ENCODE measurements around the gene IRAK4. TPM values are rescaled to one million over a fixed set of nuclear protein-coding genes. Genes with fewer than 3 reads are reported as not detected.

Gene IRAK4
- polyA plus RNA-seq, 2 of the 4 experiments (the other 2 are of a cell fraction): 7.1 to 18.4 TPM

GRCh38 chr12:43797561-43798217, 38.9 kb downstream of the IRAK4 start:
- whole genome bisulfite sequencing (ENCODE audit: missing lambda C conversion rate): 88% methylated on average over 4 of the region's 4 CpGs
- Histone ChIP-seq H3K4me3 (no peak overlapping the region), H3K4me2 (no peak overlapping the region), H3K27ac (no peak overlapping the region), H3K9me3 (no peaks in the 10 kb centered on the region), H3K4me1 (peaks cover 13% of the 10 kb centered on the region)
- TF ChIP-seq EHF (CRISPR knock-in tag; IDR thresholded peaks at IDR 0.05) (no peak), TFCP2L1 (CRISPR knock-in tag; IDR thresholded peaks at IDR 0.05) (no peak), EP300 (IDR thresholded peaks at IDR 0.05) (no peak), JUNB (IDR thresholded peaks at IDR 0.05) (no peak), HMGXB4 (CRISPR knock-in tag; IDR thresholded peaks at IDR 0.05; ENCODE audit: borderline replicate concordance) (no peak)
- ATAC-seq (no peak), DNase-seq (ENCODE audit: low read depth in 1 of 2, low spot score in 1 of 2) (no peak), FAIRE-seq (no peak)
- ChIA-PET CTCF (interaction anchor here (1.7 kb wide), 1 partner anchor 8 kb away, joined by 5 read pairs; the partner anchor contains the start of gene TWF1), POLR2A (interaction anchor here (2.6 kb wide), 1 partner anchor 8 kb away, joined by 10 read pairs; the partner anchor contains the start of gene TWF1)

GRCh38 chr12:43805149-43805859, 46.6 kb downstream of the IRAK4 start:
- Histone ChIP-seq H3K9me3 (no peaks in the 10 kb centered on the region), H3K4me1 (peaks cover 22% of the 10 kb centered on the region; the same call in 2 of the 3 replicates), H3K27ac (peak overlapping the region; percentile 92 to 99), H3K4me3 (peak overlapping the region; percentile 85), H3K4me2 (peak overlapping the region; percentile 88)
- peak; percentile 11 to 31; a peak in 4 of 6 replicates for ATAC-seq
- TF ChIP-seq HOXB13 (CRISPR knock-in tag; IDR thresholded peaks at IDR 0.05; ENCODE audit: low read depth): no peak
- TF ChIP-seq EHMT2 (IDR thresholded peaks at IDR 0.05; ENCODE audit: low read depth): no peak
- 9% methylated on average over 20 of the region's 20 CpGs for WGBS (ENCODE audit: missing lambda C conversion rate)
- ChIA-PET POLR2A (interaction anchor here (0.7 to 2.8 kb wide), 21 partner anchors 8 to 77 kb away, joined by 3 to 34 read pairs (median 4); partner anchors contain the start of genes IRAK4, PUS7L and TMEM117), CTCF (interaction anchor here (0.6 to 3.7 kb wide), 10 partner anchors 8 to 154 kb away, joined by 3 to 14 read pairs (median 4); partner anchors contain the start of genes IRAK4 and PUS7L)
- DNase-seq (ENCODE audit: low read depth in 1 of 2, low spot score in 1 of 2): peak; percentile 5 to 17
- no peak for FAIRE-seq

- H3K4me2 ChIP-seq: peak within 1 kb of the TSS; percentile 93
- H3K4me1 ChIP-seq: peaks cover 22% of the 10 kb centered on the region; the same call in 2 of the 3 replicates
- DNase-seq (ENCODE audit: low read depth in 1 of 2, low spot score in 1 of 2): peak; percentile 73 to 82
- H3K4me3 ChIP-seq: peak within 1 kb of the TSS; percentile 85
- 1% methylated on average over 26 of the region's 89 CpGs for WGBS (ENCODE audit: missing lambda C conversion rate)
- peak within 1 kb of the TSS; percentile 92 to 99 for H3K27ac ChIP-seq
- ChIA-PET CTCF (interaction anchor here (0.6 to 3.7 kb wide), 11 partner anchors 8 to 154 kb away, joined by 3 to 14 read pairs (median 3); no protein-coding TSS in a partner anchor), POLR2A (interaction anchor here (0.7 to 2.8 kb wide), 21 partner anchors 8 to 76 kb away, joined by 3 to 34 read pairs (median 4); partner anchors contain the start of genes IRAK4, PUS7L and TMEM117)
- H3K9me3 ChIP-seq: no peaks in the 10 kb centered on the region
- FAIRE-seq: no peak
- peak; percentile 98 to 99 for ATAC-seq
- TF ChIP-seq MYC (IDR thresholded peaks at IDR 0.05; ENCODE audit: borderline replicate concordance, low read length): no peak
- TF ChIP-seq HES2 (IDR thresholded peaks at IDR 0.05): no peak
- TF ChIP-seq HMGXB4 (CRISPR knock-in tag; IDR thresholded peaks at IDR 0.05; ENCODE audit: borderline replicate concordance): peak; percentile 90; the same call in 1 of the 2 replicates
- TF ChIP-seq ELK1 (IDR thresholded peaks at IDR 0.05; ENCODE audit: low read depth, low read length): no peak
- no peak for TF ChIP-seq SREBF2 (IDR thresholded peaks at IDR 0.05)
- peak; percentile 88 for TF ChIP-seq PHF8 (IDR thresholded peaks at IDR 0.05; ENCODE audit: borderline replicate concordance, low read depth)
- no peak for TF ChIP-seq GATA3 (IDR thresholded peaks at IDR 0.05; ENCODE audit: borderline replicate concordance)
- no peak for TF ChIP-seq CBX8 (IDR thresholded peaks at IDR 0.05)
- no peak for TF ChIP-seq CBX2 (IDR thresholded peaks at IDR 0.05; ENCODE audit: borderline replicate concordance, low read depth)
- TF ChIP-seq RCOR1 (IDR thresholded peaks at IDR 0.05; ENCODE audit: low read depth, low read length): no peak
- no peak for TF ChIP-seq TP53 (CRISPR knock-in tag; IDR thresholded peaks at IDR 0.05)
- TF ChIP-seq CHD4 (IDR thresholded peaks at IDR 0.05; ENCODE audit: borderline replicate concordance): no peak
- TF ChIP-seq, protein P1, sequence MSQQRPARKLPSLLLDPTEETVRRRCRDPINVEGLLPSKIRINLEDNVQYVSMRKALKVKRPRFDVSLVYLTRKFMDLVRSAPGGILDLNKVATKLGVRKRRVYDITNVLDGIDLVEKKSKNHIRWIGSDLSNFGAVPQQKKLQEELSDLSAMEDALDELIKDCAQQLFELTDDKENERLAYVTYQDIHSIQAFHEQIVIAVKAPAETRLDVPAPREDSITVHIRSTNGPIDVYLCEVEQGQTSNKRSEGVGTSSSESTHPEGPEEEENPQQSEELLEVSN (IDR thresholded peaks at IDR 0.05; ENCODE audit: borderline replicate concordance, low read depth): no peak
- no peak for TF ChIP-seq HOXA7 (CRISPR knock-in tag; IDR thresholded peaks at IDR 0.05)
- no peak for TF ChIP-seq EHF (CRISPR knock-in tag; IDR thresholded peaks at IDR 0.05)
- TF ChIP-seq HOXB5 (CRISPR knock-in tag; IDR thresholded peaks at IDR 0.05): no peak
- peak; percentile 94 for TF ChIP-seq MAFK (IDR thresholded peaks at IDR 0.05; ENCODE audit: partially characterized antibody)
These were observed 47.3 kb downstream of the IRAK4 start, which contains the start of gene TWF1 for GRCh38 chr12:43805860-43806736. TWF1 (minus strand) TSS chr12:43806317; CDS start chr12:43806245, 72 bp downstream.

All from A549 (cell line).